Gastrocnemius medialis (tissue), 4 donors: ENCODE measurements around the gene ILDR2.

Experiments used
- CTCF ChIP-seq, 5 experiments: fragments of 450-650 bp in 3 of 5; fragments of 200-600 bp in 2 of 5; sonication (generic) in 2 of 5; IDR thresholded peaks in 4 of 5; conservative IDR thresholded peaks in 1 of 5; 1 replicate in 4 of 5; 2 replicates in 1 of 5; pipeline ENCODE4 v1.5.1; 2016 to 2019; ENCODE audit warnings: antibody characterized with exemption in 5 of 5, mild to moderate bottlenecking in 3 of 5, moderate library complexity in 3 of 5
- POLR2A ChIP-seq, 2 donors: fragments of 450-650 bp; IDR thresholded peaks; one replicate each; pipeline ENCODE4 v1.6.1; 2017; ENCODE audit warnings: antibody characterized with exemption in 2 of 2, mild to moderate bottlenecking in 2 of 2, moderate library complexity in 2 of 2

GRCh38 chr1:166948856-166949350 lies 26.4 kb downstream of the ILDR2 start:
- TF ChIP-seq CTCF (IDR thresholded peaks at IDR 0.05 in 4 of 5, conservative IDR thresholded peaks at IDR 0.05 in 1 of 5) (no peak), POLR2A (IDR thresholded peaks at IDR 0.05) (no peak)
